A673 (cell line): Measurements from ENCODE around the gene FAM168B. TPM values are rescaled to one million over a fixed set of nuclear protein-coding genes. Genes with fewer than 3 reads are reported as not detected.
A peak's percentile ranks its signal among the peaks of the same experiment; 100 is the strongest.

ENCODE experiments used
- BruUV-seq: library from RNA; stranded (reverse); fragments of 400-500 nt; replicated peaks from 2 replicates; lab custom pipeline; 2021; lab: Mats Ljungman, UMichigan
- CTCF ChIA-PET: fragments of 300-600 bp; sonication (Branson Sonifier 250); formaldehyde crosslinking; loops from one replicate; lab custom pipeline; 2022; ENCODE audit warnings: antibody characterized with exemption; lab: Charles Lee
- POLR2A ChIA-PET: fragments of 300-600 bp; sonication (Branson Sonifier 250); formaldehyde crosslinking; loops from one replicate; lab custom pipeline; 2022; ENCODE audit warnings: antibody characterized with exemption; ENCODE audit not compliant: low non-redundant PET; lab: Charles Lee
- DNase-seq: peaks from one replicate; pipeline ENCODE4 v3.0.0-alpha.2; 2015; ENCODE audit warnings: low spot score
- H3K27ac ChIP-seq: fragments of 200-600 bp; sonication (generic); 2 replicates; pipeline ENCODE4 v1.5.1; 2016; ENCODE audit warnings: mixed run types, low read depth, mild to moderate bottlenecking, mixed read lengths, antibody characterized with exemption, low read length; ENCODE audit not compliant: poor library complexity, severe bottlenecking
- H3K27me3 ChIP-seq: fragments of 200-600 bp; sonication (generic); replicated peaks from 2 replicates; pipeline ENCODE4 v1.6.1; 2017; ENCODE audit warnings: mixed run types, low read depth, mild to moderate bottlenecking, mixed read lengths, antibody characterized with exemption, low read length; ENCODE audit not compliant: insufficient read depth, poor library complexity
- H3K36me3 ChIP-seq: fragments of 200-600 bp; sonication (generic); 2 replicates; pipeline ENCODE4 v1.6.1; 2016; ENCODE audit warnings: mixed run types, mild to moderate bottlenecking, mixed read lengths, antibody characterized with exemption, low read length; ENCODE audit not compliant: insufficient read depth, poor library complexity, severe bottlenecking
- H3K4me1 ChIP-seq: fragments of 200-600 bp; sonication (generic); 2 replicates; pipeline ENCODE4 v1.6.1; 2017; ENCODE audit warnings: mixed run types, mild to moderate bottlenecking, mixed read lengths, antibody characterized with exemption, low read length; ENCODE audit not compliant: insufficient read depth, poor library complexity, severe bottlenecking
- H3K4me3 ChIP-seq: fragments of 200-600 bp; sonication (generic); 2 replicates; pipeline ENCODE4 v1.5.1; 2016; ENCODE audit warnings: low read depth, mixed run types, mild to moderate bottlenecking, mixed read lengths, low read length; ENCODE audit not compliant: poor library complexity, severe bottlenecking
- H3K9me3 ChIP-seq: fragments of 200-600 bp; sonication (generic); 2 replicates; pipeline ENCODE4 v1.6.1; 2016; ENCODE audit warnings: mixed run types, low read depth, mild to moderate bottlenecking, mixed read lengths, antibody characterized with exemption, low read length; ENCODE audit not compliant: poor library complexity, severe bottlenecking
- CTCF ChIP-seq: fragments of 300-800, 200-600 bp; sonication (generic); conservative IDR thresholded peaks from 2 replicates; pipeline ENCODE4 v1.5.1; 2017; ENCODE audit warnings: low read depth, mild to moderate bottlenecking, antibody characterized with exemption, low read length, moderate library complexity, mixed read lengths
- EZH2 ChIP-seq: fragments of 200-600 bp; sonication (generic); IDR thresholded peaks from 2 replicates; pipeline ENCODE4 v1.6.1; 2017; ENCODE audit warnings: borderline replicate concordance, low read depth, mild to moderate bottlenecking, mixed read lengths, antibody characterized with exemption, low read length; ENCODE audit not compliant: poor library complexity, severe bottlenecking
- intact Hi-C: fragments of 100-400 bp; cut with micrococcal nuclease; formaldehyde crosslinking; loops from one replicate; pipeline ENCODE4 v1.10.0; 2022; ENCODE audit not compliant: unreplicated experiment
- total RNA-seq: library from RNA; stranded (reverse); gene quantifications from 2 replicates; pipeline ENCODE4 v1.2.3, GENCODE V29; 2021

The FAM168B gene
- total RNA-seq, 1 experiment from 2014 or later: 149 TPM

GRCh38 chr2:131104487-131105155 lies 11.4 kb upstream of the FAM168B start:
- peak; percentile 89 for DNase-seq
- Histone ChIP-seq H3K27ac (peak overlapping the region; percentile 92), H3K9me3 (no peaks in the 10 kb centered on the region), H3K4me1 (peaks cover 14% of the 10 kb centered on the region), H3K36me3 (no peaks in the 10 kb centered on the region), H3K27me3 (no peaks in the 10 kb centered on the region), H3K4me3 (peak overlapping the region; percentile 96)
- intact Hi-C loops: no loop called here
- BruUV-seq: TSS peak; percentile 84
- TF ChIP-seq CTCF (no peak), EZH2 (no peak)
- CTCF ChIA-PET: no interaction called here
- POLR2A ChIA-PET: interaction anchor here (0.6 kb wide), 1 partner anchor 24 kb away, joined by 9 read pairs; no protein-coding TSS in a partner anchor

- Histone ChIP-seq H3K4me1 (peaks cover 14% of the 10 kb centered on the region), H3K27ac (no peak overlapping the region), H3K36me3 (no peaks in the 10 kb centered on the region), H3K9me3 (no peaks in the 10 kb centered on the region), H3K4me3 (no peak overlapping the region), H3K27me3 (no peaks in the 10 kb centered on the region)
- no peak for DNase-seq
- BruUV-seq: no TSS peak
- TF ChIP-seq EZH2 (no peak), CTCF (no peak)
- intact Hi-C loops: no loop called here
- ChIA-PET POLR2A (interaction anchor here (0.5 kb wide), 1 partner anchor 8 kb away, joined by 3 read pairs; no protein-coding TSS in a partner anchor), CTCF (no interaction called here)
Observed at GRCh38 chr2:131103165-131103564, 9.9 kb upstream of the FAM168B start.

- Histone ChIP-seq H3K36me3 (no peaks in the 10 kb centered on the region), H3K27ac (no peak overlapping the region), H3K4me1 (no peaks in the 10 kb centered on the region), H3K27me3 (no peaks in the 10 kb centered on the region), H3K9me3 (no peaks in the 10 kb centered on the region), H3K4me3 (peak overlapping the region; percentile 78)
- TF ChIP-seq CTCF: no peak
- no peak for TF ChIP-seq EZH2
- ChIA-PET CTCF (no interaction called here), POLR2A (no interaction called here)
- no TSS peak for BruUV-seq
- intact Hi-C loops: no loop called here
- DNase-seq: no peak
Observed at GRCh38 chr2:131094463-131095281, 1.4 kb upstream of the FAM168B start.
